Nephron progenitor cell (in vitro differentiated cells): ENCODE results near the gene TECPR2.

ENCODE experiments used
- DNase-seq: peaks from one replicate; pipeline ENCODE4 v3.0.0; 2021
- H3K27ac Mint-ChIP-seq: 2 replicates; pipeline ENCODE4 v1.8.0; 2021; ENCODE audit warnings: mild to moderate bottlenecking, moderate library complexity, mixed read lengths
- H3K27me3 Mint-ChIP-seq: 2 replicates; pipeline ENCODE4 v1.8.0; 2021; ENCODE audit warnings: mild to moderate bottlenecking, low read depth, mixed read lengths; ENCODE audit not compliant: poor library complexity
- H3K36me3 Mint-ChIP-seq: 2 replicates; pipeline ENCODE4 v1.8.0; 2021; ENCODE audit warnings: low read depth, mixed read lengths
- H3K4me1 Mint-ChIP-seq: 2 replicates; pipeline ENCODE4 v1.8.0; 2021; ENCODE audit warnings: mixed read lengths
- H3K4me3 Mint-ChIP-seq: 2 replicates; pipeline ENCODE4 v1.8.0; 2021; ENCODE audit warnings: mild to moderate bottlenecking, moderate library complexity, mixed read lengths
- H3K9me3 Mint-ChIP-seq: 2 replicates; pipeline ENCODE4 v1.8.0; 2021; ENCODE audit warnings: mild to moderate bottlenecking, moderate library complexity, mixed read lengths
- CTCF ChIP-seq: fragments of 200-600 bp; sonication (generic); IDR thresholded peaks from 2 replicates; pipeline ENCODE4 v1.5.0; 2021; ENCODE audit warnings: antibody characterized with exemption

Gene TECPR2

GRCh38 chr14:102501751-102502315 is 139.1 kb downstream of the TECPR2 start:
- no peak overlapping the region for H3K27ac Mint-ChIP-seq
- no peaks in the 10 kb centered on the region for H3K27me3 Mint-ChIP-seq
- H3K9me3 Mint-ChIP-seq = no peaks in the 10 kb centered on the region
- H3K36me3 Mint-ChIP-seq = peaks cover 3% of the 10 kb centered on the region
- H3K4me1 Mint-ChIP-seq = peaks cover 22% of the 10 kb centered on the region
- DNase-seq = no peak
- no peak for TF ChIP-seq CTCF
- no peak overlapping the region for H3K4me3 Mint-ChIP-seq

- Mint-ChIP-seq H3K36me3 (peaks cover 3% of the 10 kb centered on the region), H3K27ac (peak overlapping the region; percentile 68), H3K9me3 (no peaks in the 10 kb centered on the region), H3K4me3 (no peak overlapping the region), H3K4me1 (peaks cover 22% of the 10 kb centered on the region), H3K27me3 (no peaks in the 10 kb centered on the region)
- no peak for DNase-seq
- no peak for TF ChIP-seq CTCF
Measured at GRCh38 chr14:102502571-102502970, 139.8 kb downstream of the TECPR2 start.

- no peak for DNase-seq
- Mint-ChIP-seq H3K9me3 (no peaks in the 10 kb centered on the region), H3K27ac (peak overlapping the region; percentile 8), H3K4me3 (no peak overlapping the region), H3K36me3 (peaks cover 8% of the 10 kb centered on the region), H3K4me1 (peaks cover 30% of the 10 kb centered on the region), H3K27me3 (no peaks in the 10 kb centered on the region)
- TF ChIP-seq CTCF = no peak
Measured at GRCh38 chr14:102503641-102504327, 141.0 kb downstream of the TECPR2 start.

GRCh38 chr14:102504328-102504999 is 141.7 kb downstream of the TECPR2 start:
- DNase-seq = peak; percentile 56
- H3K9me3 Mint-ChIP-seq = no peaks in the 10 kb centered on the region
- H3K4me3 Mint-ChIP-seq = no peak overlapping the region
- H3K27ac Mint-ChIP-seq = peak overlapping the region; percentile 61
- peaks cover 8% of the 10 kb centered on the region for H3K36me3 Mint-ChIP-seq
- H3K4me1 Mint-ChIP-seq = peaks cover 28% of the 10 kb centered on the region
- H3K27me3 Mint-ChIP-seq = no peaks in the 10 kb centered on the region
- no peak for TF ChIP-seq CTCF

- no peak for DNase-seq
- no peak for TF ChIP-seq CTCF
- no peak overlapping the region for H3K4me3 Mint-ChIP-seq
- H3K4me1 Mint-ChIP-seq = peaks cover 28% of the 10 kb centered on the region
- no peaks in the 10 kb centered on the region for H3K9me3 Mint-ChIP-seq
- H3K27me3 Mint-ChIP-seq = no peaks in the 10 kb centered on the region
- no peak overlapping the region for H3K27ac Mint-ChIP-seq
- peaks cover 8% of the 10 kb centered on the region for H3K36me3 Mint-ChIP-seq
Measured at GRCh38 chr14:102505000-102505619, 142.4 kb downstream of the TECPR2 start.
